NCI-H345 treated with DMSO at 0.1 percent for 48 hours (cell line): ENCODE data around the gene VARS2.

Experiments
- DNase-seq: peaks from one replicate; lab custom pipeline; 2025; ENCODE audit not compliant: unreplicated experiment; lab: John Stamatoyannopoulos, UW

Gene VARS2

DNA sequence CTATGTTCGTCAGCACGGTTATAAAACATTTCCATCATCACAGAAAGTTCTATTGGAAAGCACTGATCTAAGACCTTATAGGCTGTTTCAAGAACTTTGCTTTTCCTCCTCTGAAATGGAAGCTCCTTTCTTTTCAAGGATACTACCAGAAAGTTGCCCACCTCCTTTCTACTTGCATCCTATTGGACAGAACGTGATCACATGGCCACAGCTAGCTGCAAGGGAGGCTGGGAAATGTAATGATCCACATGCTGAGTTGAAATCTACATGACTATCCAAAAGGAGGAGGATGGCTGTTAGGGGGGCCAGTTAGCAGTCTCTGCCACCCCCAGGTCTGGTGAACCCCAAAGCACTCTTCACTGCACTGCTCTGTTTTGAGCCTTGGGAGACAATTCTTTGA lies 14.6 kb downstream of the VARS2 start:
- DNase-seq = no peak

DNA sequence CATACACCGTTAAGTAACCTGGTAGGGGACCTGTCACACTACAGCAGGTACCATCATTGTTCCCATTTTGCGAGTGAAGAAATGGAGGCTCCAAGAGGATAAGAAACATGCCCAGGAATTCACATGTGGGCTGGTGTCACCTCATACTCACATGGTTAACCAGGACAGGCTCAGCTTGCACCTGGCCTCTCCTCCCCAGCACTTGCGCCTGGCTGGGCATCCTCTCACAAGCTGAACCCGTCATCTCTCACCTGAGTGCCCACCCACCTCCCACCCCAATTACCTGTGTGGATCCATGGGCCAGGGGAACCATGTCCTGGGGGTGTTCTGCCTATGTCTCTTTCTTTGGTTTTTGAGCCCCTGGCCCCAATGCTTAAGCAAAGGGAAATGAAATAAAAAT lies 16.5 kb downstream of the VARS2 start:
- no peak for DNase-seq

- DNase-seq = no peak
These were observed 17.2 kb downstream of the VARS2 start for GRCh38 chr6:30931272-30931671.

- no peak for DNase-seq
These were observed 18.1 kb downstream of the VARS2 start, which contains the start of gene SFTA2 for GRCh38 chr6:30931969-30932645. Gene SFTA2, minus strand, starts transcription at chr6:30932170. Its CDS starts 74 bp downstream, at chr6:30932096.

DNA sequence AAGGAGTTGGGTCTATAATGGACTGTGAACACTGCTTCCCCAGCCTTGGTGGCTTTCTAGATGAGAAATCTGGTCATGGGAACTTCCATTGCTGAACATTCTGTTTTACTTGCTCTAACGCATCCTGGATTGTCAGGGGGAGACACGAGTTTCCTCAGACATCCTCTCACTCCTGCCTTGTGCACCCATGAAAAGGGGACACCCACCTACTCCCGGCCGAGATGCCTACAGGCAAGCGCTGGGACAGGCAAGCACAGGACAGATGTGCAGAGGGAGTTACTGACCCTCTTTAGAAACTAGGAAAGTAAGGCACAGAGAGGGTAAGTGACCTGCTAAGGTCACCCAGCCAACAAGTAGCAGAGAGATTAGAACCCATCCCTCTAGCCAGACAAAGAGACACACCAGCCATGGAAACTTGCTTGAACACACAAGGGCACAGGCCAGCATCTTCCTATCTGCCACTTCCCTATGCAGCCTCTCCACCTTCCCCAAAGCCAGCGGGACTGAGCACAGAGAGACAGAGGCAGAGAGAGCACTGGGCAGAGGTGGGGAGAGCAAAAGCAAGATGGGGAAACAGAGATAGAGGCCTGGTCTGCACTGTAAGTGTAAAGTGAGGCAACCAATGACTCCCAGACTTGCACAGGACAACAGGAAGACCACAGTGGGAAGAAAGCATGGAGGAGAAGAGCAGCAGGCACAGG lies 18.8 kb downstream of the VARS2 start:
- DNase-seq = no peak

GRCh38 chr6:30935018-30935417 lies 21.0 kb downstream of the VARS2 start:
- DNase-seq = peak; percentile 8

DNA sequence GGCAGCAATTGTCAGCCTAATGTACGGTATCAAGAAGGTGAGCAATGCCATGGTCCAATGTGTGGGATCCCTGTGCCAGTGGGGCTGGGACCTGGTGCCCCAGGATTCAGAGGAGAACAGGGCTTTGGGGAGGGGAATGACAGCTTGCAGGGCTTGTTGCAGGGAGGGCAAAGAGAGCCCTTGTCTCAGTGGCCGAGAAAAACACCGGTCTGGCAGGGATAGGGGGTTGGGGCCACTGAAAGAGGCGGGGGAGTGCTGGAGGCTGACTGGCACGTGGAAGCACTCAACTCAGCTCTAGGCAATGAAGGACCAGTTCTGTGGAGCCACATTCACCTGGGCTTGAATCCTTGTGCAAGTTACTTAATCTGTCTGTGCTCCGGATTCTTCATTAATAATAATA lies 23.2 kb downstream of the VARS2 start:
- no peak for DNase-seq

DNA sequence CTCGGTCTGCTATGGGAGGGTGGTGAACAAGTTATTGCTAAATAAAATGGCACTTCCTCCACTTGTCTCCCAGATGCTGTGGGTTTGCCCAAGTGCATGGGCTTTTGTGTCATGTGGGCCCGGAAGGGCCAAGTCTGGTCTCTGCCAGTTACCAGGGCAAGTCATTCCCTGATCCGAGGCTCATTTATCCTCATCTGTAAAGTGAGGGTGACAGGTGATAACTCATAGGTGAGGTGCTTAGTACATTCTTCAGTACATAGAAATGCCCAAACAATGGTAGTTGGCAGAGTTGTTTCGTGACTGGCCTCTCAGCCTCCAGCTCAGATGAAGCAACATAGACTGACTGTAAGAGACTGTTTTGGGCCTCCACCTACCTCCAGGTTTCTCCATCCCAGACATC lies 24.7 kb downstream of the VARS2 start:
- DNase-seq = no peak

DNA sequence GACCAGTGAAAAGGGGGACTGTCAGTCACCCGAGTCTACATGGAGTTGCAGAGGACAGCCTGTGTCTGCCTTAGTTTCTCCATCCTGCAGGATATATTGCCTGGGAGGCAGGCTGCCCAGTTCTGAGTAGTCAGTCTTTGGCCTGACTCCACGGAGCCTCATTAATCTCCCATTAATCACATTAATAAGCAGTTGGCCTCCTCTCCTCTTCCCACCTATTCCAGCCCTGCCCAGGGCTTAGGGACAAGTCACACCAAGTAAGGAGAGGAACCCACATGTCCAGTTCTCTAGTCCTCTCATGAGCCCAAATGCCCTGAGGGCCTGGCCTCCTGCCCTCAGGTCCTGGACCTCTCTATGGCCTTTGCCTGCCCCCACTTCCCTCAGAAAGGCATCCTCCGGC lies 25.4 kb downstream of the VARS2 start:
- no peak for DNase-seq

DNA sequence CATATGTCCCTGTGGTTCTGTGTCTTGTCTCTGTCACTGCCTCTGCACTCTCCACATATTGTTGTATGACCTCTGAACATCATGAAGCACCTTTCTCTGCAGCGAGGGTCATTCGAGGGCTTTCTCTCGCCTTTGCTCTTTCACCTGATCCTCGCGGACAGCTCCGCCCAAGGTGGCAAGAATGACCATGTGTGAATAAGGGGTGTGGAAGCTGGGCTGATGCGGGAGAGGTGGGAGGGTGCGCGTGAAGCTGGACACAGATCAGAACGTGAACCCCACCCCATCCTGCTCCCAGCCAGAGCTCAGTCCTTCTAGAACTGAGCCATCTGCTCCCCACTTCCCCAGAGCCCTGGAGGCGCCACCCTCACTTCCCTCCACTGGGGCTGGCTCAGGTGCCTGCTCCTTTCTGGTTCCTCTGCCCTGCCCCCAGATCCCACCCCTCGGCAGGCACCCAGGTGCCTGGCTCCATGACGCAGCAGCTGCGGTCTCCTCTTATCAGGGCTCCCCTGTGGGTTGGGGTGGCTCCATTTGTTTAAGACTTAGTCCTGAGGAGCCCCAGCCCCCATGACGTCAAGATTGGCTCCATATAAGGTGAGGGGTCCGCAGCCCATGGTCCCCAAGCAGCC lies 26.4 kb downstream of the VARS2 start, which contains the start of gene MUCL3:
MUCL3 (plus strand) TSS at position 613 of the 626 bp plus-strand sequence. CDS start 27 bp downstream, outside the sequence.
- no peak for DNase-seq

GRCh38 chr6:30942338-30943060 lies 28.5 kb downstream of the VARS2 start:
- no peak for DNase-seq

GRCh38 chr6:30944051-30944450 lies 30.0 kb downstream of the VARS2 start:
- no peak for DNase-seq

DNA sequence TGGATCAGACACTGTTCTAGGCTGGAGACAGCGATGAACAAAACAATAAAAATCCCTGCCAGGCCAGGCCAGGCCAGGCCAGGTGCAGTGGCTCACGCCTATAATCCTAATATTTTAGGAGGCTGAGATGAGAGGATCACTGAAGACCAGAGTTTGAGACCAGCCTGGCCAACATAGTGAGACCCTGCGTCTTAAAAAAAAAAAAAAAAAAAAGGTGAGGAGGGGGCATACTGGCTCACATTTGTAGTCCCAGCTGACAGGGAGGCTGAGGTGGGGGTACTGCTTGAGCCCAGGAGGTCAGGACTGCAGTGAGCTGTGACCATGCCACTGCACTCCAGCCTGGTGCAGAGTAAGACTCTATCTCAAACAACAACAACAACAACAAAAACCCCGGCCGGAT lies 31.2 kb downstream of the VARS2 start:
- no peak for DNase-seq

- no peak for DNase-seq
These were observed 33.2 kb downstream of the VARS2 start for GRCh38 chr6:30947231-30947630.

DNA sequence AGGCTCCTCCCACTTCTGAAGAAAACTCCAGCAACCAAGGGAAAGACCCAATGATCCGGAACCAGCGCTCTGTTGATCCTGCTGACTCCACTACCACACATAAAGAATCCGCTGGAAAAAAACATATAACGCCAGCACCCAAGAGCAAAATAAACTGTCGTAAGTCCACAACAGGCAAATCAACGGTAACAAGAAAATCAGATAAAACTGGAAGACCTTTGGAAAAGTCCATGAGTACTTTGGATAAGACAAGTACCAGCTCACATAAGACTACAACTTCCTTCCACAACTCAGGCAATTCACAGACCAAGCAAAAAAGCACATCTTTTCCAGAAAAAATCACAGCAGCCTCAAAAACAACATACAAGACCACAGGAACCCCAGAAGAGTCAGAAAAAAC lies 34.8 kb downstream of the VARS2 start:
- no peak for DNase-seq

DNA sequence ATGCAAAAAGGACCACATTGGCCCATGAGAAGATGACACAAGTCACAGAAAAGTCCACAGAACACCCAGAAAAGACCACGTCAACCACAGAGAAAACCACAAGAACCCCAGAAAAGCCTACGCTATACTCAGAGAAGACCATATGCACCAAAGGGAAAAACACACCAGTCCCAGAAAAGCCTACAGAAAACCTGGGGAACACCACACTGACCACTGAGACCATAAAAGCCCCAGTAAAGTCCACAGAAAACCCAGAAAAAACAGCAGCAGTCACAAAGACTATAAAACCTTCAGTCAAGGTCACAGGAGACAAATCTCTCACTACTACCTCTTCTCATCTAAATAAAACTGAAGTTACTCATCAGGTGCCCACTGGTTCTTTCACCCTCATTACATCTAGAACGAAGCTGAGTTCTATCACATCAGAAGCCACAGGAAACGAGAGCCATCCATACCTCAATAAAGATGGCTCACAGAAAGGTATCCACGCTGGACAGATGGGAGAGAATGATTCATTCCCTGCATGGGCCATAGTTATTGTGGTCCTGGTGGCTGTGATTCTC lies 38.0 kb downstream of the VARS2 start:
- DNase-seq = no peak

GRCh38 chr6:30954631-30955366 lies 40.8 kb downstream of the VARS2 start:
- no peak for DNase-seq

GRCh38 chr6:30955367-30956042 lies 41.5 kb downstream of the VARS2 start:
- no peak for DNase-seq

GRCh38 chr6:30957716-30958115 lies 43.7 kb downstream of the VARS2 start:
- DNase-seq = no peak
